A673 (cell line): ENCODE measurements around the gene DGKH. TPM values are rescaled to one million over a fixed set of nuclear protein-coding genes. Genes with fewer than 3 reads are reported as not detected.

Source experiments
- BruUV-seq: library from RNA; stranded (reverse); fragments of 400-500 nt; replicated peaks from 2 replicates; lab custom pipeline; 2021; lab: Mats Ljungman, UMichigan
- CTCF ChIA-PET: fragments of 300-600 bp; sonication (Branson Sonifier 250); formaldehyde crosslinking; loops from one replicate; lab custom pipeline; 2022; ENCODE audit warnings: antibody characterized with exemption; lab: Charles Lee
- POLR2A ChIA-PET: fragments of 300-600 bp; sonication (Branson Sonifier 250); formaldehyde crosslinking; loops from one replicate; lab custom pipeline; 2022; ENCODE audit warnings: antibody characterized with exemption; ENCODE audit not compliant: low non-redundant PET; lab: Charles Lee
- DNase-seq: peaks from one replicate; pipeline ENCODE4 v3.0.0-alpha.2; 2015; ENCODE audit warnings: low spot score
- H3K27ac ChIP-seq: fragments of 200-600 bp; sonication (generic); 2 replicates; pipeline ENCODE4 v1.5.1; 2016; ENCODE audit warnings: mixed run types, low read depth, mild to moderate bottlenecking, mixed read lengths, antibody characterized with exemption, low read length; ENCODE audit not compliant: poor library complexity, severe bottlenecking
- H3K27me3 ChIP-seq: fragments of 200-600 bp; sonication (generic); replicated peaks from 2 replicates; pipeline ENCODE4 v1.6.1; 2017; ENCODE audit warnings: mixed run types, low read depth, mild to moderate bottlenecking, mixed read lengths, antibody characterized with exemption, low read length; ENCODE audit not compliant: insufficient read depth, poor library complexity
- H3K36me3 ChIP-seq: fragments of 200-600 bp; sonication (generic); 2 replicates; pipeline ENCODE4 v1.6.1; 2016; ENCODE audit warnings: mixed run types, mild to moderate bottlenecking, mixed read lengths, antibody characterized with exemption, low read length; ENCODE audit not compliant: insufficient read depth, poor library complexity, severe bottlenecking
- H3K4me1 ChIP-seq: fragments of 200-600 bp; sonication (generic); 2 replicates; pipeline ENCODE4 v1.6.1; 2017; ENCODE audit warnings: mixed run types, mild to moderate bottlenecking, mixed read lengths, antibody characterized with exemption, low read length; ENCODE audit not compliant: insufficient read depth, poor library complexity, severe bottlenecking
- H3K4me3 ChIP-seq: fragments of 200-600 bp; sonication (generic); 2 replicates; pipeline ENCODE4 v1.5.1; 2016; ENCODE audit warnings: low read depth, mixed run types, mild to moderate bottlenecking, mixed read lengths, low read length; ENCODE audit not compliant: poor library complexity, severe bottlenecking
- H3K9me3 ChIP-seq: fragments of 200-600 bp; sonication (generic); 2 replicates; pipeline ENCODE4 v1.6.1; 2016; ENCODE audit warnings: mixed run types, low read depth, mild to moderate bottlenecking, mixed read lengths, antibody characterized with exemption, low read length; ENCODE audit not compliant: poor library complexity, severe bottlenecking
- EZH2 ChIP-seq: fragments of 200-600 bp; sonication (generic); IDR thresholded peaks from 2 replicates; pipeline ENCODE4 v1.6.1; 2017; ENCODE audit warnings: borderline replicate concordance, low read depth, mild to moderate bottlenecking, mixed read lengths, antibody characterized with exemption, low read length; ENCODE audit not compliant: poor library complexity, severe bottlenecking
- intact Hi-C: fragments of 100-400 bp; cut with micrococcal nuclease; formaldehyde crosslinking; loops from one replicate; pipeline ENCODE4 v1.10.0; 2022; ENCODE audit not compliant: unreplicated experiment
- total RNA-seq: library from RNA; stranded (reverse); gene quantifications from 2 replicates; pipeline ENCODE4 v1.2.3, GENCODE V29; 2021
- TF ChIP-seq, protein P1 (sequence below): fragments of 300-800, 200-600 bp; sonication (generic); conservative IDR thresholded peaks from 2 replicates; pipeline ENCODE4 v1.5.1; 2017; ENCODE audit warnings: low read depth, mild to moderate bottlenecking, antibody characterized with exemption, low read length, moderate library complexity, mixed read lengths

DGKH gene
- total RNA-seq, 1 experiment from 2014 or later, result 13.8 TPM

DNA sequence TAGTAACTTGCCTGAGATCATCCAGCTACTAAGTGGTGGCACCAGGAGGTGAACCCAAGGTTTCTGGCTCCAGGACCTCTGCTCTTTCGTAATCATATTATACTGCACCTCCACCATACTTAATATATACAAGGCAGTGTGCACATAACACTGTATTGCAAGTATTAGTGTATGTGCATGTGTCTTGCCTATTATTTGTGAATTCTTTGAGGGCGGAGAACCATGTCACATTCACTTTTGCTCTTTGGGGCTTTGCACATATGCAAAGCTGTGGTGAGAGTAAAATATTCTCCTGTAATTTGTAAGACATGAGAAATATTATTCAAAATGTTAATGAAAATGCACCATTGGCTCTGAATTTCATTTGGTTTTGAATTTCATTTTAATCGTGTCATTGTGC, 78.6 kb downstream of the DGKH start:
- no peak overlapping the region for H3K4me3 ChIP-seq
- H3K27ac ChIP-seq, result no peak overlapping the region
- ChIA-PET POLR2A (no interaction called here), CTCF (no interaction called here)
- DNase-seq, result no peak
- H3K4me1 ChIP-seq, result no peaks in the 10 kb centered on the region
- no peak for TF ChIP-seq EZH2
- TF ChIP-seq, protein P1, sequence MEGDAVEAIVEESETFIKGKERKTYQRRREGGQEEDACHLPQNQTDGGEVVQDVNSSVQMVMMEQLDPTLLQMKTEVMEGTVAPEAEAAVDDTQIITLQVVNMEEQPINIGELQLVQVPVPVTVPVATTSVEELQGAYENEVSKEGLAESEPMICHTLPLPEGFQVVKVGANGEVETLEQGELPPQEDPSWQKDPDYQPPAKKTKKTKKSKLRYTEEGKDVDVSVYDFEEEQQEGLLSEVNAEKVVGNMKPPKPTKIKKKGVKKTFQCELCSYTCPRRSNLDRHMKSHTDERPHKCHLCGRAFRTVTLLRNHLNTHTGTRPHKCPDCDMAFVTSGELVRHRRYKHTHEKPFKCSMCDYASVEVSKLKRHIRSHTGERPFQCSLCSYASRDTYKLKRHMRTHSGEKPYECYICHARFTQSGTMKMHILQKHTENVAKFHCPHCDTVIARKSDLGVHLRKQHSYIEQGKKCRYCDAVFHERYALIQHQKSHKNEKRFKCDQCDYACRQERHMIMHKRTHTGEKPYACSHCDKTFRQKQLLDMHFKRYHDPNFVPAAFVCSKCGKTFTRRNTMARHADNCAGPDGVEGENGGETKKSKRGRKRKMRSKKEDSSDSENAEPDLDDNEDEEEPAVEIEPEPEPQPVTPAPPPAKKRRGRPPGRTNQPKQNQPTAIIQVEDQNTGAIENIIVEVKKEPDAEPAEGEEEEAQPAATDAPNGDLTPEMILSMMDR, result no peak
- no TSS peak for BruUV-seq
- no peaks in the 10 kb centered on the region for H3K9me3 ChIP-seq
- intact Hi-C loops, result no loop called here
- H3K27me3 ChIP-seq, result no peaks in the 10 kb centered on the region
- peaks cover 5% of the 10 kb centered on the region for H3K36me3 ChIP-seq

GRCh38 chr13:42129033-42129432, 80.6 kb downstream of the DGKH start:
- intact Hi-C loops, result no loop called here
- CTCF ChIA-PET, result no interaction called here

GRCh38 chr13:42136518-42136917, 88.1 kb downstream of the DGKH start:
- DNase-seq, result no peak
- BruUV-seq, result no TSS peak
- Histone ChIP-seq H3K27ac (no peak overlapping the region), H3K9me3 (no peaks in the 10 kb centered on the region), H3K36me3 (no peaks in the 10 kb centered on the region), H3K4me1 (no peaks in the 10 kb centered on the region), H3K27me3 (no peaks in the 10 kb centered on the region), H3K4me3 (no peak overlapping the region)
- CTCF ChIA-PET, result no interaction called here
- POLR2A ChIA-PET, result no interaction called here
- intact Hi-C loops, result no loop called here
- TF ChIP-seq, protein P1, result no peak
- TF ChIP-seq EZH2, result no peak

More at GRCh38 chr13:42129033-42129432, 80.6 kb downstream of the DGKH start:
- Histone ChIP-seq H3K9me3 (no peaks in the 10 kb centered on the region), H3K36me3 (peaks cover 5% of the 10 kb centered on the region), H3K4me1 (no peaks in the 10 kb centered on the region), H3K4me3 (no peak overlapping the region), H3K27ac (no peak overlapping the region), H3K27me3 (no peaks in the 10 kb centered on the region)
- BruUV-seq, result no TSS peak
- DNase-seq, result no peak
- POLR2A ChIA-PET, result no interaction called here
- no peak for TF ChIP-seq EZH2
- TF ChIP-seq, protein P1, result no peak
